Measurements from ENCODE around the gene TUBG2.

TUBG2 gene

DNA sequence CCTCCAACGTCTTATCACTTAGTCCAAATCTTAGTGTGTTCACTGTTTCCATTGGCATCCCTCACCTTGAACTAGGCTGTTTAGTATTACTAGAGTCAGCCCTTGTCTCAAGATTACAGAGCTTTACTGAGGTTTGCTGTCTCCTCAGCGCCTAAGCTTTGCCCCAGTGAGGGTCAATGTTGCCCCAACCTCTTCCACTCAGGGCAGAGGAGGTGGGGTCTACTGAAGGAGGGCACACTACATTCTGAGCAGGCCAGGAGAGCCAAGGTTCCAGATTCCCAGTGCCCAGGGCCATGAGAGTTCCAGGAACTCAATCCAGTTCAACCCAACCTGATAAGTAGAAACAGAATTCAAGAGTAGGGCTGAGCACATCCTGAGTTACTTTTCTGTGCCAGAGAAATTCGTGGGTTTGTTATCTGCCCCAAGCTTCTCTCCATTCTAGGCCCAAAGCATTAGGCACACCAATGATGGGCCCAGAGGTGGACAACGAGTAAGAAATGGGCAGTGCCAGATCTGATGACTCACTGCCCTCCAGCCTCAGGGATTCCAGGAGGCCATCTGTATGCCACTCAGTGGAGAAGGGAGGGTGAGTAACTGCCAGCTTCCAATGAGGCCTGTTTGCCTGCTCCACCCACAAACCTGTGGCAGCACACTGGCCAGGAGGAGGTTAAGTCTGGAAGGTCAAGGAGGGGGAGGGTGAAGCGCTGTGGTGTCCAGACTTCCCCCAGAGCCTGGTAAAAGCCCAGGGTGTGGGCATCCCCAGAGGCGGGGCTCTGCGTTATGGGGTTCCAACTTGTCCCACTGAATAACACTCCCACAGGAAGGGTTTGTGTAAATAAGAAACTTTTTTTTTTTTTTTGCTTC lies 8.2 kb downstream of the TUBG2 start:
- H3K4me3 ChIP-seq: no peak overlapping the region
- H3K9ac ChIP-seq: no peak overlapping the region
- H3K4me1 ChIP-seq: peaks cover 0 to 25% (median 12%) of the 10 kb centered on the region in 10 experiments; a peak in 15 of 20 replicates
- H3K27ac ChIP-seq: no peak overlapping the region
- TF ChIP-seq Cebpa-rat (IDR thresholded peaks at IDR 0.05): no peak
- no peaks in the 10 kb centered on the region for H3K9me3 ChIP-seq (replicated peaks in 1 of 11)
- H3K27me3 ChIP-seq: peaks cover 32 to 38% (median 37%) of the 10 kb centered on the region in 11 experiments
- peaks cover 52 to 89% (median 66%) of the 10 kb centered on the region in 11 experiments for H3K36me3 ChIP-seq
- peak overlapping the region in 3 of 11 experiments; percentile 18 to 39 (median 23); a peak in 4 of 22 replicates for H3K4me2 ChIP-seq
- peaks cover 23 to 62% (median 33%) of the 10 kb centered on the region in 11 experiments; a peak in 19 of 22 replicates for H4K20me1 ChIP-seq

GRCh38 chr17:42669705-42669976 lies 10.6 kb downstream of the TUBG2 start:
- Histone ChIP-seq H3K4me2 (peak overlapping the region in 4 of 11 experiments; percentile 18 to 35 (median 26); a peak in 4 of 22 replicates), H4K20me1 (peaks cover 23 to 82% (median 46%) of the 10 kb centered on the region in 11 experiments; a peak in 20 of 22 replicates), H3K4me3 (no peak overlapping the region), H3K4me1 (peaks cover 19 to 46% (median 30%) of the 10 kb centered on the region in 10 experiments), H3K9me3 (replicated peaks in 1 of 11) (no peaks in the 10 kb centered on the region), H3K9ac (no peak overlapping the region), H3K36me3 (peaks cover 52 to 85% (median 69%) of the 10 kb centered on the region in 11 experiments), H3K27me3 (peaks cover 47 to 59% (median 52%) of the 10 kb centered on the region in 11 experiments), H3K27ac (no peak overlapping the region)
- no peak for TF ChIP-seq Cebpa-rat (IDR thresholded peaks at IDR 0.05)

- peaks cover 52 to 82% (median 69%) of the 10 kb centered on the region in 11 experiments for H3K36me3 ChIP-seq
- peak overlapping the region in 3 of 10 experiments; percentile 10 to 42 (median 17); a peak in 2 of 20 replicates for H3K4me3 ChIP-seq
- H3K4me2 ChIP-seq: peak overlapping the region; percentile 42 to 74 (median 67); a peak in 20 of 22 replicates
Measured at GRCh38 chr17:42669977-42670788, 11.1 kb downstream of the TUBG2 start.

DNA sequence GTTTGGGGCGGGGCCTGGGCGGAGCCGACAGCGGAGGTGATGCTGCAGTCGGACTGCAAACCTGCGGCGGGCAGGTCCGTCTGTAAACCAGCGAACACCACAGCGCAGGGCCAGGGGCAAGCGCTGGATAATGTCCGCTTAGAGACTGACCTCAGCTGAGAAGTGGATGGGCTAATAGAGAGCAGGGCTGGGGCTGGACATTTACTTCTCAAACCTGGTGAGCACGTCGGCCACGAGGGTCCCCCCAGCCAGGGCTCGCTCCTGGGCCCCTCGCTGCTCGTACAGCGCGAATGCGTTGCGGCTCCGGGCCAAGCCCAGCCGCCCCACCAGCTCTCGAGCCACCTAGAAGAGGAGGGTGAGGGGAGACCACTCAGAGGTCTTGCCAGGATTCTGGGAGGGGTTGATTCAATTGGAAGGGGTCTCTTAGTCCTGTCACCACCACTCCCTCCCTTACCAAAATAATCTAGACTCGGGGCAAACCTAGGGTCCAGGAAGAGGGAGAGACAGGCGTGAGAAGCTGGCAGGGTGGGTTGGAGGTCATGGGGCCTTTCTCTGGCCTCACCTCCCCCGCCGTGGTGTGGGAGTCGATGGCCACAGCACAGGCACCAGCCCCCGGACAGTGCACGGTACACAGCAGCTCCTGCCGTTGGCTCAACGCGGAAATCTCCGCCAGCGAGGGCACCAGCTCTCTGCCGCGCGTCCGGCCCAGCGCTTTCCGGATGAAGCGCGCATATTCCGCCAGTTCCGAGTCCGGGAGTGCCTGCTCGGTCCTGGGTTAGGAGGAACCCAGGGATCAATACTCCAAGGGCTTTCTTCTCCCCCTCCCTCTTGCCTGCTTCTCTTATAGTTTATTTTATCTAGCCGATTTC lies 11.9 kb downstream of the TUBG2 start:
- no peak for TF ChIP-seq Cebpa-rat (IDR thresholded peaks at IDR 0.05)
- Histone ChIP-seq H3K4me1 (peaks cover 33 to 59% (median 44%) of the 10 kb centered on the region in 10 experiments), H3K27ac (no peak overlapping the region), H3K4me3 (no peak overlapping the region), H3K9ac (no peak overlapping the region), H3K9me3 (replicated peaks in 1 of 11) (no peaks in the 10 kb centered on the region), H3K27me3 (peaks cover 56 to 73% (median 66%) of the 10 kb centered on the region in 11 experiments), H3K4me2 (peak overlapping the region in 10 of 11 experiments; percentile 10 to 74 (median 44); a peak in 12 of 22 replicates), H3K36me3 (peaks cover 44 to 74% (median 62%) of the 10 kb centered on the region in 11 experiments), H4K20me1 (peaks cover 32 to 90% (median 58%) of the 10 kb centered on the region in 11 experiments; a peak in 20 of 22 replicates)

More at GRCh38 chr17:42669977-42670788, 11.1 kb downstream of the TUBG2 start:
- no peak overlapping the region for H3K27ac ChIP-seq
- H3K27me3 ChIP-seq: peaks cover 47 to 65% (median 58%) of the 10 kb centered on the region in 11 experiments
- TF ChIP-seq Cebpa-rat (IDR thresholded peaks at IDR 0.05): no peak
- H3K9ac ChIP-seq: no peak overlapping the region; a peak in 1 of 22 replicates
- peaks cover 24 to 51% (median 35%) of the 10 kb centered on the region in 10 experiments for H3K4me1 ChIP-seq
- peaks cover 24 to 87% (median 50%) of the 10 kb centered on the region in 11 experiments; a peak in 20 of 22 replicates for H4K20me1 ChIP-seq
- H3K9me3 ChIP-seq (replicated peaks in 1 of 11): no peaks in the 10 kb centered on the region

DNA sequence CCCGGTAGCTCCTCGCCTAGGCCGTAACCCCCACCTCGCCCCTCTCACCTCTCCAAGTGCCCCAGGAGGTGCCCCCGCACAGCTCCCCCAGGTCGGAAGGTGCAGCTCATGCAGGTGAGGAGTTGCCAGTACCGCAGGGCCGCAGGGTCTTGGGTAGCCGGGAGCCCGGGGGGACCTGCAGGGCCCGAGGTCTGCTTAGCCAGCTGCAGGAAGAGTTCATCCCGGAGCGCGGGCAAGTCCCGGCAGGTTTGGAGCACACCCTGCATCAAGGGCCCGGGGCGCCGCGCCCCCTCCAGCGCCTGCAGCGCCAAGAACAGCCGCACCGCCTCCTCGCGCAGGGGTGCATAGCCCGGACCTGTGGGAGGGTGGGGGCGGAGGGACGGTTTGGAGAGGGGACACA lies 13.0 kb downstream of the TUBG2 start:
- Histone ChIP-seq H3K27me3 (peaks cover 56 to 76% (median 66%) of the 10 kb centered on the region in 11 experiments), H3K4me2 (peak overlapping the region in 1 of 11 experiments; percentile 100; a peak in 2 of 22 replicates), H4K20me1 (peaks cover 32 to 87% (median 60%) of the 10 kb centered on the region in 11 experiments; a peak in 20 of 22 replicates), H3K9me3 (replicated peaks in 1 of 11) (no peaks in the 10 kb centered on the region), H3K36me3 (peaks cover 44 to 63% (median 52%) of the 10 kb centered on the region in 11 experiments), H3K9ac (no peak overlapping the region), H3K27ac (no peak overlapping the region), H3K4me3 (no peak overlapping the region), H3K4me1 (peaks cover 35 to 59% (median 48%) of the 10 kb centered on the region in 10 experiments)
- TF ChIP-seq Cebpa-rat (IDR thresholded peaks at IDR 0.05): no peak

DNA sequence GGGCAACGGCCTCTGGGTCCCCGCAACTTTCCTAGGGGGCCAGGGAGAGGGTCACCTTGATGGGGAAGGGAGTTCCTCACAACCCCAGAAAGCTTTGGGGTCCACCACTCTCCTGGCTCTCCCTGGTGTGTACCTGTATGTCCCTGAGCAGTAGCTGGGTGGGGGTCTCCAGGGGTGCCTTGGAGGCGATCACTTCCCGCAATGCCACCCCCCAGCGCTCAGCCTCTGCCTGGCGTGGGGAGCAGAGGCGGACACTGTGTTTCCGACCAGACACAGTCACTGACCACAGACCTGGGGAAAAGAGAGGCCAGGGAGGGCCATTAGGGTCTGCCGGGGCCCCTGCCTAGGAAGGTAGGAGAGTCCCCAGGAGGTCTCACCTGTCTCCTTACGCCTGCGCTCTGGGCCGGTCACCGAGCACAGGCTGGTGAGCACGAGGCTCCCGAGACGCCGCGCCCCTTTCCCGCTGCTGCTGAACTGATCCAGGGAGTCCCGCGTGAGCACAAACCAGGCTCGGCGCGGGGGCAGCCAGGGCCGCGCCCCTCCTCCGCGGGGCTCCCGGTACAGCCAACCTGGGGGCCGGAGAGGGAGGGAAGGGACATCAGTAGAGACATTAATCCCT lies 14.3 kb downstream of the TUBG2 start:
- Histone ChIP-seq H3K27ac (peak overlapping the region in 8 of 11 experiments; percentile 54 to 74 (median 66); a peak in 17 of 22 replicates), H3K4me3 (peak overlapping the region; percentile 41 to 96 (median 86); a peak in 18 of 20 replicates), H3K9ac (peak overlapping the region; percentile 24 to 81 (median 68); a peak in 18 of 22 replicates), H4K20me1 (peaks cover 32 to 73% (median 56%) of the 10 kb centered on the region in 11 experiments; a peak in 20 of 22 replicates), H3K36me3 (peaks cover 32 to 50% (median 40%) of the 10 kb centered on the region in 11 experiments), H3K4me1 (peaks cover 36 to 64% (median 56%) of the 10 kb centered on the region in 10 experiments), H3K27me3 (peaks cover 56 to 76% (median 66%) of the 10 kb centered on the region in 11 experiments), H3K4me2 (peak overlapping the region; percentile 94 to 100 (median 99)), H3K9me3 (replicated peaks in 1 of 11) (no peaks in the 10 kb centered on the region)
- TF ChIP-seq Cebpa-rat (IDR thresholded peaks at IDR 0.05): no peak
